ENCODE data around the gene RBM26.

The RBM26 gene

DNA sequence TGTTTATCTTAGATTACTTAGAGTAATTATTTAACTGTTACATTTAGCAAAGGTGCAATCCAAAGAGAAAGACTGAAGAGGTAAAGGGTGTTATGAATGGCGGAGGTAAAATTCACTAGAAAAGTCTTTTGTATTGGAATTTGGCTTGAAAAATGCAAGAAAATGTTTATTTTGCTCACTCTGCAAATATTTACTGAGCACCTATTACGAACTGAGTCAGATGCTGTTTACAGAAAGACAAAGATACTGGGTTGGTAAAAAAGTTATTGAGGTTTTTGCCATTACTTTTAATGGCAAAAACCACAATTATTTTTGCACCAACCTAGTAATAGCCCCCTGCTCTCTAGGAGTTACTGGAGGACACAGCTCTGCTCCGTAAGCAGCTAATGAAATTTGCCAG lies 135.2 kb downstream of the RBM26 start:
- DNase-seq = no peak
